Vagina (tissue), 2 donors: ENCODE data around the gene MOBP. TPM values are rescaled to one million over a fixed set of nuclear protein-coding genes. Genes with fewer than 3 reads are reported as not detected.
"Not testable (repeated sequence)": the region's sequence is repeated elsewhere in the genome, so short reads cannot be mapped to it uniquely, and the experiment has no call there.

Source experiments
- DNase-seq, 2 donors: peaks; one replicate each; pipeline ENCODE4 v3.0.0-alpha.2; 2017; ENCODE audit errors: extremely low spot score in 2 of 2
- H3K27ac ChIP-seq: fragments of 200-600 bp; sonication (generic); one replicate; pipeline ENCODE4 v1.5.1; 2019
- H3K27me3 ChIP-seq: fragments of 200-600 bp; sonication (generic); one replicate; pipeline ENCODE4 v1.5.1; 2019
- H3K36me3 ChIP-seq, 2 donors: fragments of 200-600 bp; sonication (generic); one replicate each; pipeline ENCODE4 v1.5.1; 2017 to 2019
- H3K4me1 ChIP-seq: fragments of 200-600 bp; sonication (generic); one replicate; pipeline ENCODE4 v1.5.1; 2019
- H3K4me3 ChIP-seq, 2 donors: fragments of 200-600 bp; sonication (generic); 1 replicate in 1 of 2; 2 replicates in 1 of 2; pipeline ENCODE4 v1.5.1; 2016 to 2019
- H3K9me3 ChIP-seq: fragments of 200-600 bp; sonication (generic); one replicate; pipeline ENCODE4 v1.5.1; 2019
- CTCF ChIP-seq, 3 experiments: fragments of 450-650 bp in 2 of 3; fragments of 200-600 bp in 1 of 3; sonication (generic) in 1 of 3; IDR thresholded peaks; one replicate each; pipeline ENCODE4 v1.5.1; 2017 to 2019; ENCODE audit warnings: antibody characterized with exemption in 3 of 3, mild to moderate bottlenecking in 2 of 3, moderate library complexity in 2 of 3
- POLR2A ChIP-seq, 2 donors: fragments of 450-650 bp; IDR thresholded peaks; one replicate each; pipeline ENCODE4 v1.6.1; 2017; ENCODE audit warnings: antibody characterized with exemption in 2 of 2, mild to moderate bottlenecking in 2 of 2, moderate library complexity in 2 of 2
- POLR2AphosphoS5 ChIP-seq, 2 donors: sonication (generic); formaldehyde crosslinking; IDR thresholded peaks; one replicate each; pipeline ENCODE4 v1.9.0; 2017; ENCODE audit warnings: antibody characterized with exemption in 2 of 2, mild to moderate bottlenecking in 2 of 2, low read depth in 1 of 2; ENCODE audit not compliant: insufficient read depth in 1 of 2
- intact Hi-C: fragments of 100-400 bp; cut with DNase I; formaldehyde crosslinking; loops from one replicate; pipeline ENCODE4 v1.15.1; 2023
- total RNA-seq: library from RNA; depleted of rRNA; stranded (reverse); fragments of >200 nt; gene quantifications from one replicate; pipeline ENCODE4 v1.2.3, GENCODE V29; 2016

MOBP gene
- total RNA-seq, 1 donor from 2014 or later = not detected

DNA sequence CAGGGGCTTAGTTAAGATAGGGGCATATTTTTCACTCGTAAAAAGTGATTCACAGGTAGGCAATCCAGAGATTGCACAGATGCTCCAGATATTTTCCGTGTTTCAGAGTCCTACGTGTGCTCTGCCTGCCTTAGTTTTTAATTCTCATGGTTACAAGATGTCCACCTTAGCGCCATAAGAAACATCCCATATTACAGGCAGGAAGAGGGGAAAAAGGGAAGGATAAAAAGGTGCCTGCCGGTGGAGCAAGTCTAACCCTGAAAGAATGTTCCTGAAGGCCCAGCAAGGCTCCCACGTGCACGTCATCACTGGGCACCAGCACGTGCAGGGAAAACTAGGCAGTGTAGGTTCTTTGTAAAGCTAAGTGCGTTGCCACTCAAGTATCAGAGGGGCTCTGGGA lies 10.1 kb upstream of the MOBP start:
- no peak for DNase-seq
- Histone ChIP-seq H3K27ac (no peak overlapping the region), H3K4me3 (no peak overlapping the region), H3K27me3 (no peaks in the 10 kb centered on the region), H3K9me3 (no peaks in the 10 kb centered on the region), H3K4me1 (no peaks in the 10 kb centered on the region), H3K36me3 (no peaks in the 10 kb centered on the region)
- intact Hi-C loops = no loop called here
- TF ChIP-seq POLR2A (IDR thresholded peaks at IDR 0.05) = no peak
- TF ChIP-seq CTCF (IDR thresholded peaks at IDR 0.05) = no peak
- no peak for TF ChIP-seq POLR2AphosphoS5 (IDR thresholded peaks at IDR 0.05; ENCODE audit: insufficient read depth in 1 of 2, low read depth in 1 of 2)

DNA sequence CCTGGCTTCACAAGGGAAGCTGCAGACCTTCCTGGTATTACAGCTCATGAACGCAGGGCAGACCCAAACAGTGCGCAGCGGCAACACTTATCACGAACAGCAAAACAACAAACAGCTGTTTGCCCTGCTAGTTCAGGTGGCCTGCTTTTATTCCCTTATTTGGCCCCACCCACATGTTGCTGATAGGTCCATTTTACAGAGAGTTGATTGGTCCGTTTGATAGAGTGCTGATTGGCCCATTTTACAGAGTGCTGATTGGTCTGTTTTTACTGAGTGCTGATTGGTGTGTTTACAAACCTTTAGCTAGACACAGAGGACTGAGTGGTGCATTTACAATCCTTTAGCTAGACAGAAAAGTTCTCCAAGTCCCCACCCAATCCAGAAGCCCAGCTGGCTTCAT lies 8.9 kb upstream of the MOBP start:
- H3K9me3 ChIP-seq, H3K36me3 ChIP-seq, H3K4me1 ChIP-seq, H3K27me3 ChIP-seq, DNase-seq, H3K4me3 ChIP-seq, H3K27ac ChIP-seq, intact Hi-C loops: not testable (repeated sequence)

DNA sequence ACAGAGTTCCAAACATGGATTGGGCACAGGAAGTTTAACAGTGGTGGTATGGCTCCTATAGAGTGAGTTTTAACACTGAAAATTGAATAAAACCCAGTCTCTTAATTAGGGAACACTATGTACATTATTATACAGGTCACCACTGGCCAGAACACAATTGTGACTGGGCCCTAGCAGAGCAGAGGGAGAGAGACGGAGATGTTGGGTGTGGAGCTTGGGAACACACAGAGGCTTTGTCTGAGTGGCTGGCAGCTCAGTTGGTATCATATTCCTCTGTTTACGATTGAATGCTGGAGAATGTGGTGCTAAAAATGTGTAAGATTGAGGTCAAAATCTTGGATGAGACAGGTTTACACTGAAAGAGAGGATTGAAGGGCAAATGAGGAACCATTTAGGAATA lies 6.8 kb upstream of the MOBP start:
- Histone ChIP-seq H3K27ac (no peak overlapping the region), H3K4me3 (no peak overlapping the region), H3K9me3 (no peaks in the 10 kb centered on the region), H3K36me3 (no peaks in the 10 kb centered on the region), H3K4me1 (no peaks in the 10 kb centered on the region), H3K27me3 (no peaks in the 10 kb centered on the region)
- DNase-seq = no peak
- intact Hi-C loops = no loop called here
- TF ChIP-seq POLR2AphosphoS5 (IDR thresholded peaks at IDR 0.05; ENCODE audit: insufficient read depth in 1 of 2, low read depth in 1 of 2) (no peak), CTCF (IDR thresholded peaks at IDR 0.05) (no peak), POLR2A (IDR thresholded peaks at IDR 0.05) (no peak)

DNA sequence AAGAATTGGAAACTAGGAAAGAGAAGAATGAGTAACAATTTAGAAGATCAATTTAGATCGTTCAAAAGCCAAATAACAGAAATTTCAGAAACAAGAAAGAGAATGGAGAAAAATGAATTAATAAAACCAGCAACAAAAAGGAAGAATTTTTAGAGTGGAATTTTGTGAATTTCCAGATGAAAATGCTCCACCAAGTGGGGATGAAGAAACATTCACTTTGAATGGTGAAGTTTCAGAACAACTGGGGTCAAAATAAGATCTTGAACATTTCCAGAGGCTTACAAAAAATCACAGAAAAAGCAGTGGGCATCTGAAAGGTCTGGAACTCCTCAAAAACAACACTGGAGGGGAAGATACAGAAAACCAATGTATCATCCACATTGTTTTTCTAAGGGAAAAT lies 4.2 kb upstream of the MOBP start:
- Histone ChIP-seq H3K4me1 (no peaks in the 10 kb centered on the region), H3K4me3 (no peak overlapping the region), H3K27me3 (no peaks in the 10 kb centered on the region), H3K9me3 (no peaks in the 10 kb centered on the region), H3K36me3 (no peaks in the 10 kb centered on the region), H3K27ac (no peak overlapping the region)
- intact Hi-C loops = no loop called here
- no peak for TF ChIP-seq POLR2AphosphoS5 (IDR thresholded peaks at IDR 0.05; ENCODE audit: insufficient read depth in 1 of 2, low read depth in 1 of 2)
- TF ChIP-seq POLR2A (IDR thresholded peaks at IDR 0.05) = no peak
- no peak for TF ChIP-seq CTCF (IDR thresholded peaks at IDR 0.05)
- DNase-seq = no peak

DNA sequence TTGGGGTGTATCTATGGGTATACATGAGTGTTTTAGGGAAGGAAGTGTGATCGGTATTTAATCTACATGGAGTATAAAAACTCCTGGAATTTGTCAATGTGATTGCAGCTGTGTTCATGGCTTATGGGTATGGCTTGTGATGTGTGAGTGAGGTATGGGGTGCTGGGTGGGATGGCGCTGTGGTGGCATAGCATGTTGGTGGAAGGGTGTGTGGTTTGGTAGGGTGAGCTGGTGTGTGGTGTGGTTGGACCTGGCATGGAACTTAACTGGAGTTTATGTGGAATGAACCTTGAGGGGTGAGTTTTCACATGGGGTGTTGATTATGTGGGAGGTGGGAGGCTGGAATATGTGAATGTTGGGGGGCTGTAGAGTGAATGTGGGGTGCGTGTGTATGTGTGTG lies 492 bp upstream of the MOBP start:
- H3K4me1 ChIP-seq = no peaks in the 10 kb centered on the region
- H3K36me3 ChIP-seq = no peaks in the 10 kb centered on the region
- intact Hi-C loops = no loop called here
- H3K4me3 ChIP-seq = no peak overlapping the region
- no peak for DNase-seq
- TF ChIP-seq POLR2A (IDR thresholded peaks at IDR 0.05) (no peak), POLR2AphosphoS5 (IDR thresholded peaks at IDR 0.05; ENCODE audit: insufficient read depth in 1 of 2, low read depth in 1 of 2) (no peak), CTCF (IDR thresholded peaks at IDR 0.05) (no peak)
- no peak overlapping the region for H3K27ac ChIP-seq
- H3K9me3 ChIP-seq = no peaks in the 10 kb centered on the region
- no peaks in the 10 kb centered on the region for H3K27me3 ChIP-seq

GRCh38 chr3:39468108-39468436 lies 592 bp downstream of the MOBP start:
- H3K36me3 ChIP-seq = no peaks in the 10 kb centered on the region
- intact Hi-C loops = no loop called here
- H3K9me3 ChIP-seq = no peaks in the 10 kb centered on the region
- no peak for TF ChIP-seq CTCF (IDR thresholded peaks at IDR 0.05)
- TF ChIP-seq POLR2A (IDR thresholded peaks at IDR 0.05) = no peak
- TF ChIP-seq POLR2AphosphoS5 (IDR thresholded peaks at IDR 0.05; ENCODE audit: insufficient read depth in 1 of 2, low read depth in 1 of 2) = no peak
- H3K4me1 ChIP-seq = no peaks in the 10 kb centered on the region
- no peak overlapping the region for H3K4me3 ChIP-seq
- H3K27me3 ChIP-seq = no peaks in the 10 kb centered on the region
- H3K27ac ChIP-seq = no peak overlapping the region
- no peak for DNase-seq
